Right renal pelvis (tissue), 4 donors: Measurements from ENCODE around the gene ABL1. TPM values are rescaled to one million over a fixed set of nuclear protein-coding genes. Genes with fewer than 3 reads are reported as not detected.

Source experiments
- DNase-seq, 4 donors: peaks; one replicate each; pipeline ENCODE4 v3.0.0-alpha.2; 2013; ENCODE audit warnings: low read depth in 4 of 4, low spot score in 3 of 4, missing footprints in 1 of 4
- polyA plus RNA-seq, 4 donors: library from polyadenylated mRNA; unstranded; fragments of 120-200 nt; gene quantifications; one replicate each; pipeline ENCODE4 v1.2.1, GENCODE V29; 2013; ENCODE audit not compliant: insufficient read length in 4 of 4

ABL1 gene
- polyA plus RNA-seq, 4 donors, result 82.1 to 89.5 (median 82.7) TPM

GRCh38 chr9:130927995-130928900 is 93.2 kb downstream of the ABL1 start:
- no peak for DNase-seq

GRCh38 chr9:130929571-130930038 is 94.6 kb downstream of the ABL1 start:
- DNase-seq, result no peak

GRCh38 chr9:130930132-130930803 is 95.2 kb downstream of the ABL1 start:
- no peak for DNase-seq

- no peak for DNase-seq
Observed at GRCh38 chr9:130930804-130931349, 95.8 kb downstream of the ABL1 start.

GRCh38 chr9:130931508-130932254 is 96.6 kb downstream of the ABL1 start:
- no peak for DNase-seq

- no peak for DNase-seq
Observed at GRCh38 chr9:130932255-130933079, 97.4 kb downstream of the ABL1 start.

GRCh38 chr9:130933114-130934046 is 98.3 kb downstream of the ABL1 start:
- DNase-seq, result no peak

GRCh38 chr9:130934246-130934645 is 99.2 kb downstream of the ABL1 start:
- DNase-seq, result no peak

GRCh38 chr9:130934702-130935647 is 99.9 kb downstream of the ABL1 start:
- no peak for DNase-seq

- no peak for DNase-seq
Observed at GRCh38 chr9:130935648-130936271, 100.7 kb downstream of the ABL1 start.

- no peak for DNase-seq
Observed at GRCh38 chr9:130936285-130937117, 101.4 kb downstream of the ABL1 start.

Other genes starting within 250 kb of the ABL1 start
- gene PRDM12, start 170.7 kb upstream of the ABL1 start, polyA plus RNA-seq, result not detected
- gene EXOSC2, start 141.5 kb upstream of the ABL1 start, polyA plus RNA-seq, result 10 to 100 TPM; 34.2 to 41.5 (median 36.3) TPM
- under 1 TPM; 0.27 to 0.38 (median 0.30) TPM for gene QRFP, start 61.6 kb downstream of the ABL1 start, polyA plus RNA-seq
- under 1 TPM; 0.17 to 0.60 (median 0.37) TPM for gene FIBCD1, start 104.0 kb downstream of the ABL1 start, polyA plus RNA-seq
- 10 to 100 TPM; 20.1 to 31.2 (median 25.5) TPM for gene LAMC3, start 173.9 kb downstream of the ABL1 start, polyA plus RNA-seq